HG03060 (cell line): ENCODE data around the gene PMM2.
A peak's percentile ranks its signal among the peaks of the same experiment; 100 is the strongest.
"Not testable (repeated sequence)": the region's sequence is repeated elsewhere in the genome, so short reads cannot be mapped to it uniquely, and the experiment has no call there.

Experiments
- ATAC-seq: cut with Tn5 transposase; IDR thresholded peaks from one replicate; pipeline ENCODE4 v1.9.1; 2021; ENCODE audit warnings: low read depth, moderate number of reproducible peaks; ENCODE audit not compliant: unreplicated experiment

PMM2 gene

GRCh38 chr16:8816967-8817655, 19.5 kb downstream of the PMM2 start:
- no peak for ATAC-seq

- peak; percentile 55 for ATAC-seq
Observed at GRCh38 chr16:8818504-8819270, 21.0 kb downstream of the PMM2 start.

GRCh38 chr16:8819411-8820034, 21.9 kb downstream of the PMM2 start:
- no peak for ATAC-seq

GRCh38 chr16:8822403-8822802, 24.8 kb downstream of the PMM2 start:
- no peak for ATAC-seq

- ATAC-seq: no peak
Observed at GRCh38 chr16:8826278-8826879, 28.7 kb downstream of the PMM2 start.

GRCh38 chr16:8828541-8829165, 31.0 kb downstream of the PMM2 start:
- no peak for ATAC-seq

- ATAC-seq: no peak
Observed at GRCh38 chr16:8831450-8831849, 33.8 kb downstream of the PMM2 start.

- no peak for ATAC-seq
Observed at GRCh38 chr16:8831871-8832716, 34.5 kb downstream of the PMM2 start.

- no peak for ATAC-seq
Observed at GRCh38 chr16:8832717-8833105, 35.1 kb downstream of the PMM2 start.

GRCh38 chr16:8836797-8837196, 39.2 kb downstream of the PMM2 start:
- ATAC-seq: not testable (repeated sequence)

- ATAC-seq: not testable (repeated sequence)
Observed at GRCh38 chr16:8837594-8837993, 40.0 kb downstream of the PMM2 start.

- not testable (repeated sequence) for ATAC-seq
Observed at GRCh38 chr16:8842016-8842415, 44.4 kb downstream of the PMM2 start.

- not testable (repeated sequence) for ATAC-seq
Observed at GRCh38 chr16:8843296-8843695, 45.7 kb downstream of the PMM2 start.

- ATAC-seq: no peak
Observed at GRCh38 chr16:8845699-8846298, 48.2 kb downstream of the PMM2 start.

- ATAC-seq: no peak
Observed at GRCh38 chr16:8846401-8846932, 48.8 kb downstream of the PMM2 start.

- ATAC-seq: no peak
Observed at GRCh38 chr16:8847145-8847544, 49.5 kb downstream of the PMM2 start.

- no peak for ATAC-seq
Observed at GRCh38 chr16:8847623-8848022, 50.0 kb downstream of the PMM2 start.

- no peak for ATAC-seq
Observed at GRCh38 chr16:8848231-8848938, 50.7 kb downstream of the PMM2 start.
